T-helper 17 cell (primary cell): ENCODE results near the gene GLB1L2. TPM values are rescaled to one million over a fixed set of nuclear protein-coding genes. Genes with fewer than 3 reads are reported as not detected.

ENCODE experiments used
- ATAC-seq: fragments of 150-1000 bp; cut with Tn5 transposase; 2 replicates; pipeline ENCODE4 v1.10.0; 2021; ENCODE audit warnings: mild to moderate bottlenecking, moderate library complexity
- DNase-seq, 3 donors: peaks; one replicate each; pipeline versions ENCODE4 v3.0.0 to v3.0.0-alpha.2; 2020 to 2021
- H3K9me3 ChIP-seq: one replicate; pipeline ENCODE4 v1.7.0; 2013; ENCODE audit warnings: low read length, mild to moderate bottlenecking; ENCODE audit not compliant: control insufficient read depth, poor library complexity, severe bottlenecking
- H3K27ac Mint-ChIP-seq: one replicate; pipeline ENCODE4 v1.8.0; 2022; ENCODE audit warnings: mild to moderate bottlenecking, moderate library complexity, mixed read lengths
- H3K27me3 Mint-ChIP-seq: one replicate; pipeline ENCODE4 v1.8.0; 2022; ENCODE audit warnings: mixed read lengths
- H3K36me3 Mint-ChIP-seq: one replicate; pipeline ENCODE4 v1.8.0; 2022; ENCODE audit warnings: low read depth, mixed read lengths
- H3K4me1 Mint-ChIP-seq: one replicate; pipeline ENCODE4 v1.8.0; 2022; ENCODE audit warnings: mild to moderate bottlenecking, mixed read lengths
- H3K4me3 Mint-ChIP-seq: one replicate; pipeline ENCODE4 v1.8.0; 2022; ENCODE audit warnings: mild to moderate bottlenecking, moderate library complexity, mixed read lengths
- total RNA-seq, 4 donors: library from RNA in 2 of 4; stranded (reverse) in 2 of 4; gene quantifications; one replicate each; pipeline ENCODE4 v1.2.3 and lab custom pipeline; 2022 to 2026

GLB1L2 gene
- total RNA-seq, 2 donors from 2014 or later, result 0.37 to 0.73 TPM

DNA sequence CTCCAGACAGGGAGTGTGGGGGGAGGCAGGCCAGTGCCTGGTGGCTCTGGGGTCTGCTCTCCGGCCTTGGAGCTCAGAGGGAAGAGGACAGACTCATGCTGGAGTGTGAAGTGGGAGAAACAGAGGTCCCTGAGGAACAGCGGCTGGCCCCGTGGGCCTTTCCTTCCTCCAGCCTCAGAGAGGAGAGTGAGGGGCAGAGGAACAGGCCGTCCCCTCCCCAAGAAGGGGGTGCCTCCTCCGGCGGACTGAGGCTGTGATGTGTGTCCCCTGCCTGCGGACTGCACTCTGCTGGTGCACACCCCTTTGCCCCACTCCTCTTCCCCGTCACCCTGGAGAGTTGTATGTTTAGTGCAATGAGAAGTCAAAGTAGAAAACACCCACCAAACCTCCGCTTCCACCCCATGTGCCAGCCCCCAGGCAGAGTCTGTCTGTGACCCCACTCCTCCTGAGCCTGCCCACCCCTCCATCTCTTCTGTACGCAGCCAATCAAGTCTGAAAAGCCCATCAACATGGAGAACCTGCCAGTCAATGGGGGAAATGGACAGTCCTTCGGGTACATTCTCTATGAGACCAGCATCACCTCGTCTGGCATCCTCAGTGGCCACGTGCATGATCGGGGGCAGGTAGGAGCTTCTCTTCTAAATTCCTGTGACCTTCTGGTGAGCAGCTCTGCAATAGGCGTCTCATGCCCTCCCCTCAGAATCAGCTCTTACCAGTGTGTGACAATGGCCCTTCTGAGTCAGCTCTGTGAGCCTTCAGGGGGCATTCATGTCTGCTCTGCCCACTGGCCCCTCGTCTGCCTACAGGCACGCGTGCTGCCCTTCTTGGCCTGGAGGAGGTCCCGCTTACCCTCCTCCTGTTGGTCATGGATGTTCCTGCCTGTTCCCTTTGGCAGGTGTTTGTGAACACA lies 39.0 kb downstream of the GLB1L2 start:
- DNase-seq (no peak), ATAC-seq (no peak)
- Mint-ChIP-seq H3K27me3 (no peaks in the 10 kb centered on the region), H3K36me3 (no peaks in the 10 kb centered on the region), H3K27ac (peak overlapping the region; percentile 51), H3K4me3 (no peak overlapping the region), H3K4me1 (no peaks in the 10 kb centered on the region)
- H3K9me3 ChIP-seq, result no peaks in the 10 kb centered on the region

GRCh38 chr11:134371436-134372185 lies 39.8 kb downstream of the GLB1L2 start:
- no peaks in the 10 kb centered on the region for H3K36me3 Mint-ChIP-seq
- no peaks in the 10 kb centered on the region for H3K9me3 ChIP-seq
- DNase-seq (peak in 1 of 3 donors; percentile 4), ATAC-seq (no peak)
- no peak overlapping the region for H3K4me3 Mint-ChIP-seq
- peak overlapping the region; percentile 51 for H3K27ac Mint-ChIP-seq
- H3K4me1 Mint-ChIP-seq, result no peaks in the 10 kb centered on the region
- no peaks in the 10 kb centered on the region for H3K27me3 Mint-ChIP-seq

DNA sequence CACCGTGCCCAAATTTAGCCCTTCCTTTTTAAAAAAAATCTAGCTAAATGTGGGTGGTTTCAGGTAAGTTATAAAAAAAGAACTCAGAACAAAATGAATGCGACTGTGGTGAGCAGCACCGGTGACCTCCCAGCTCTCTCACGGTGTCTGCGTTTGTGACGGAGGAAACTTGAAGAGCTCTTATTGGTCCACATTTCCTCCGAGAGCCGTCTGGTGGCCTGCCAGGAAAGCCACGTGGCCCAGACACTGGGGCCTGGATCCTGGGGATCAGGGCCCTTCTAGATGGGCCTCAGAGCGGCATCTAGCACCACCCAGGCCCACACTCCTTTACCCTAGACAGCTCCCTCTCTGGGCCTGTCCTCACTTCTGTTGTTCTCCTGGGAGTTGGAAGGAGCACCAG lies 40.7 kb downstream of the GLB1L2 start:
- no peaks in the 10 kb centered on the region for H3K9me3 ChIP-seq
- H3K4me1 Mint-ChIP-seq, result no peaks in the 10 kb centered on the region
- DNase-seq (no peak), ATAC-seq (no peak)
- H3K27ac Mint-ChIP-seq, result no peak overlapping the region
- peaks cover 3% of the 10 kb centered on the region for H3K27me3 Mint-ChIP-seq
- H3K4me3 Mint-ChIP-seq, result no peak overlapping the region
- H3K36me3 Mint-ChIP-seq, result no peaks in the 10 kb centered on the region

GRCh38 chr11:134372961-134373360 lies 41.2 kb downstream of the GLB1L2 start:
- Mint-ChIP-seq H3K27me3 (peaks cover 7% of the 10 kb centered on the region), H3K4me3 (no peak overlapping the region), H3K36me3 (no peaks in the 10 kb centered on the region), H3K27ac (no peak overlapping the region), H3K4me1 (no peaks in the 10 kb centered on the region)
- no peak for ATAC-seq
- no peaks in the 10 kb centered on the region for H3K9me3 ChIP-seq
- DNase-seq, result no peak

DNA sequence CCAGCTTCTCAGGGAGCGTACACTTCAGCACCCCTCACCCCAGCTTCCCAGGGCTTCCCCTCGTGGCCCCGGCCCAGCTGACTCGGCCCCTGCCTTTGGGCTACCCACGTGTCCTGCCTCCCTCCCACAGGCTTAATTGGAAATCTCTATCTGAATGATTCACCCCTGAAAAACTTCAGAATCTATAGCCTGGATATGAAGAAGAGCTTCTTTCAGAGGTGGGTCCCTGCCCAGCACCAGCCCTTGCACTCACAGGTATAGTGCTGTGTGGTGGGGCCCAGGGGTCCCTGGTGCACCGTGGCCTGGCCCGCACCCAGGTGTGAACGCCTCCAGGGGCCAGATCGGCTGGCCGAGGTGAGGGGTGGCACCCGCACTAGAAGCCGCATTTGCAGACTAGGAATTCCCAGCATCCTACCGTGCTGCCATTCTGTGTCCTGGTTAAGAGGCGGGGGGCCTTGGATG lies 41.8 kb downstream of the GLB1L2 start:
- Mint-ChIP-seq H3K27ac (no peak overlapping the region), H3K4me3 (no peak overlapping the region), H3K36me3 (no peaks in the 10 kb centered on the region), H3K27me3 (peaks cover 11% of the 10 kb centered on the region), H3K4me1 (no peaks in the 10 kb centered on the region)
- no peaks in the 10 kb centered on the region for H3K9me3 ChIP-seq
- ATAC-seq (no peak), DNase-seq (no peak)

DNA sequence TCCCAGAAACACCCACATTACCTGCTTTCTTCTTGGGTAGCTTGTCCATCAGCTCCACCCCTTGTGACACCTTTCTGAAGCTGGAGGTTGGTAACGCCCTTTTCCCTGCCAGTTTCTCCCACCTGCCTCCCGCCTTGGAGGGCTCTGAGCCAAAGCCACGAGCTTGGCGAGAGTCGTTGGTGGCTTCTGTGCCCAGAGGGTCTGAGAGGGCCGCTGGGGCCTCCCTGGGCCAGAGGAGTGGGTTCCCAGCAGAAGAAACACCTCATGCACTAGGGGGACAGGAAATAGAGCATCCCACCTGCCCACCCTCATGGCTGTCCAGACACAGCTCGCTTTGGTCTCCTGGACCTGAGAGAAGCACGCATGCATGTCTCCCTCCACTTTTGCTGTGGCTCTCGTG lies 42.4 kb downstream of the GLB1L2 start:
- H3K9me3 ChIP-seq, result no peaks in the 10 kb centered on the region
- DNase-seq, result no peak
- Mint-ChIP-seq H3K36me3 (no peaks in the 10 kb centered on the region), H3K27ac (no peak overlapping the region), H3K27me3 (peaks cover 11% of the 10 kb centered on the region), H3K4me3 (no peak overlapping the region), H3K4me1 (no peaks in the 10 kb centered on the region)
- ATAC-seq, result no peak

DNA sequence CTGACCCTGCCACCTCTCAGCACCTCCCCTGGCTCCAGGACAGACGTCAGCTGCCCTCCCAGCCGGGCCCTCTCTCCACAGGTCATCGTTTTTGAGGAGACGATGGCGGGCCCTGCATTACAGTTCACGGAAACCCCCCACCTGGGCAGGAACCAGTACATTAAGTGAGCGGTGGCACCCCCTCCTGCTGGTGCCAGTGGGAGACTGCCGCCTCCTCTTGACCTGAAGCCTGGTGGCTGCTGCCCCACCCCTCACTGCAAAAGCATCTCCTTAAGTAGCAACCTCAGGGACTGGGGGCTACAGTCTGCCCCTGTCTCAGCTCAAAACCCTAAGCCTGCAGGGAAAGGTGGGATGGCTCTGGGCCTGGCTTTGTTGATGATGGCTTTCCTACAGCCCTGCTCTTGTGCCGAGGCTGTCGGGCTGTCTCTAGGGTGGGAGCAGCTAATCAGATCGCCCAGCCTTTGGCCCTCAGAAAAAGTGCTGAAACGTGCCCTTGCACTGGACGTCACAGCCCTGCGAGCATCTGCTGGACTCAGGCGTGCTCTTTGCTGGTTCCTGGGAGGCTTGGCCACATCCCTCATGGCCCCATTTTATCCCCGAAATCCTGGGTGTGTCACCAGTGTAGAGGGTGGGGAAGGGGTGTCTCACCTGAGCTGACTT lies 43.2 kb downstream of the GLB1L2 start:
- H3K9me3 ChIP-seq, result no peaks in the 10 kb centered on the region
- Mint-ChIP-seq H3K4me3 (no peak overlapping the region), H3K36me3 (no peaks in the 10 kb centered on the region), H3K27me3 (peaks cover 15% of the 10 kb centered on the region), H3K27ac (no peak overlapping the region), H3K4me1 (no peaks in the 10 kb centered on the region)
- DNase-seq, result no peak
- ATAC-seq, result no peak

DNA sequence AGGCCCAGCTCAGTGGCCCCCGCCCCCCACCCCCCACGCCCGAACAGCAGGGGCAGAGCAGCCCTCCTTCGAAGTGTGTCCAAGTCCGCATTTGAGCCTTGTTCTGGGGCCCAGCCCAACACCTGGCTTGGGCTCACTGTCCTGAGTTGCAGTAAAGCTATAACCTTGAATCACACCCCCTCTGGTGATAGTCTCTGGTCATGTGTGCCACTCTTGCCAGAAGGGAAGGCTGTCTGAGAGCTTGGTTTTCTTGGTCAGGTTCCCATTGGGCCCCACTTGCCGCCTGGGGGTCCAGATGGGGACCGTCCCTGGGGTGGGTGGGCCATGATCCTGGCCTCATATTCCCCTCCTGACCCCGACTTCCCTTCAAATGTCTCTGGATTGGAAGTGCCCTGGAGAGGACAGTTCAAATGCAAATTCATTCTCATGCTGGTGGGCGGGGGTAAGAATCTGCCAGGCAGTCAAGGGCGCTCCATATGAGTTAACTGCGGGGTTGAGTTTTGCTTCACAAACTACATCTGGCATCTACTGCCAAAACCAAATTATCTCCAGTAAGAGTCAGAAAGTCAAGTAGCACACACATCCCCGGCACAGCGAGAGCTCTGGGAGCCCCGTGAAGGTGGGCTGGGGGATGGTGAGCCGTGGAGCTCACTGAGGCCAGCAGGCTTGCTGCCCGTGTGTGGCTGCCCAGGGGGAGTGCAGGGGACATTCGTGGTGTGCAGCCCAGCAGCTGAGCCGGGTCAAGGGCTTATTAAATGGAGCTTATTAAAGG lies 44.5 kb downstream of the GLB1L2 start:
- Mint-ChIP-seq H3K27ac (peak overlapping the region; percentile 14), H3K27me3 (peaks cover 28% of the 10 kb centered on the region), H3K4me3 (no peak overlapping the region), H3K4me1 (no peaks in the 10 kb centered on the region), H3K36me3 (no peaks in the 10 kb centered on the region)
- ATAC-seq (no peak), DNase-seq (no peak)
- no peaks in the 10 kb centered on the region for H3K9me3 ChIP-seq

GRCh38 chr11:134377876-134378275 lies 46.1 kb downstream of the GLB1L2 start:
- Mint-ChIP-seq H3K36me3 (no peaks in the 10 kb centered on the region), H3K27ac (no peak overlapping the region), H3K4me3 (no peak overlapping the region), H3K27me3 (peaks cover 38% of the 10 kb centered on the region), H3K4me1 (peaks cover 2% of the 10 kb centered on the region)
- ATAC-seq, result no peak
- H3K9me3 ChIP-seq, result no peaks in the 10 kb centered on the region
- DNase-seq, result no peak

DNA sequence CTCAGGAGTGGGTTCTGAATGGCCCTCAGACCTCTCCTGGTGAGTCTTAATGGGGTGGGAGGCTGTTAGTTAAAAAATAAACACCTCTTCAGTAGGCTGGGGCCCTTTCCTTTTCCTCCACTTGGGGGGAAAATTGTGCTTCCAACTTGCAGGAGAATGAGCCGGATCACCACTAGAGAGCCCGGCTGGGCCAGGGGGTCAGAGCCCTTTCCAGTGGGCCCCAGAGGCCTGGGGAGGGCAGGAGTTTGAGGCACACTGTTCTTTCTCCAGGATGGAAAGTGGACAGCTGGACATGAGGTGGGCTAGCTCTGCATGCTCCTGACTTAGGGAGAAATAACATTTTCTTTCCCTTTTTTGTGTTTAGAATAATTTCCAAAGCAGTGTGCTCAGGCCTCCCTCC lies 47.5 kb downstream of the GLB1L2 start:
- H3K4me1 Mint-ChIP-seq, result peaks cover 2% of the 10 kb centered on the region
- no peaks in the 10 kb centered on the region for H3K9me3 ChIP-seq
- H3K27me3 Mint-ChIP-seq, result peaks cover 38% of the 10 kb centered on the region
- ATAC-seq (no peak), DNase-seq (no peak)
- H3K27ac Mint-ChIP-seq, result no peak overlapping the region
- no peaks in the 10 kb centered on the region for H3K36me3 Mint-ChIP-seq
- no peak overlapping the region for H3K4me3 Mint-ChIP-seq

DNA sequence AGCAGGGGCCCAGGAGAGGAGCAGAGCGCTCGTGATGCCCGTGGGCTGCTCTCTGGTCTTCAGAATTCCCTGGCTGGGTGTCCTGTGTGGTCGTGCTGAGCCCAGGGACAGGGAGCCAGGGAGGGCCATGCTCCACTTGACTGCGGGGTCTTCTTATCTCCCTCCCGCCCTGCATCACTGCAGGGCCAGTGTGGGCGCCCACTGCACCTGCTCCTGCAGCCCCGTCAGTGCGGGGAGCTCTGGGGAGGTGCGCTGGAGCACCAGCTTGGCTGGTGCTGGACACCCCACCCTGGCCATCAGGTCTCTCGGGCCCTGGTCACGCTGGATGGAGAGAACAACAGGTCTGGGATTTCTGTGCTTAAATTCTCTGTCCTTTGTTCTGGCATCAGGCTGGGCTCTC lies 48.4 kb downstream of the GLB1L2 start:
- Mint-ChIP-seq H3K27ac (no peak overlapping the region), H3K4me1 (peaks cover 2% of the 10 kb centered on the region), H3K27me3 (peaks cover 48% of the 10 kb centered on the region), H3K36me3 (no peaks in the 10 kb centered on the region), H3K4me3 (no peak overlapping the region)
- ATAC-seq, result no peak
- H3K9me3 ChIP-seq, result no peaks in the 10 kb centered on the region
- no peak for DNase-seq

- Mint-ChIP-seq H3K4me3 (no peak overlapping the region), H3K27ac (no peak overlapping the region), H3K27me3 (peaks cover 54% of the 10 kb centered on the region), H3K36me3 (no peaks in the 10 kb centered on the region), H3K4me1 (peaks cover 5% of the 10 kb centered on the region)
- H3K9me3 ChIP-seq, result no peaks in the 10 kb centered on the region
- ATAC-seq (no peak), DNase-seq (no peak)
These were observed 49.0 kb downstream of the GLB1L2 start for GRCh38 chr11:134380785-134381184.
